Aorta (tissue), 5 donors: ENCODE data around the gene ANK2. TPM values are rescaled to one million over a fixed set of nuclear protein-coding genes. Genes with fewer than 3 reads are reported as not detected.

ENCODE experiments used
- ATAC-seq: fragments of 200-7000 bp; cut with Tn5 transposase; one replicate; pipeline ENCODE4 v1.9.1; 2022; ENCODE audit warnings: moderate library complexity; ENCODE audit not compliant: low FRiP score
- DNase-seq, 2 donors: peaks; one replicate each; pipeline ENCODE4 v3.0.0-alpha.2; 2020
- H3K27ac ChIP-seq, 2 donors: one replicate each; pipeline ENCODE4 v1.5.1; 2013; ENCODE audit warnings: low read length in 2 of 2, mild to moderate bottlenecking in 2 of 2, moderate library complexity in 2 of 2, control low read depth in 1 of 2, inconsistent platforms in 1 of 2, low read depth in 1 of 2
- H3K27me3 ChIP-seq, 2 donors: one replicate each; pipeline ENCODE4 v1.6.1; 2013; ENCODE audit warnings: control low read depth in 1 of 2, low read length in 1 of 2, mild to moderate bottlenecking in 1 of 2, moderate library complexity in 1 of 2; ENCODE audit not compliant: insufficient read depth in 2 of 2, control insufficient read depth in 1 of 2
- H3K36me3 ChIP-seq, 2 donors: one replicate each; pipeline ENCODE4 v1.6.1; 2013; ENCODE audit warnings: control low read depth in 1 of 2, low read length in 1 of 2, mild to moderate bottlenecking in 1 of 2; ENCODE audit not compliant: insufficient read depth in 2 of 2, control insufficient read depth in 1 of 2
- H3K4me1 ChIP-seq, 2 donors: one replicate each; pipeline ENCODE4 v1.6.1; 2013; ENCODE audit warnings: low read length in 2 of 2, control low read depth in 1 of 2, mild to moderate bottlenecking in 1 of 2, moderate library complexity in 1 of 2; ENCODE audit not compliant: insufficient read depth in 2 of 2, control insufficient read depth in 1 of 2
- H3K4me3 ChIP-seq, 2 donors: one replicate each; pipeline ENCODE4 v1.5.1; 2013; ENCODE audit warnings: low read length in 2 of 2, control low read depth in 1 of 2, mild to moderate bottlenecking in 1 of 2
- H3K9me3 ChIP-seq: one replicate; pipeline ENCODE4 v1.6.1; 2013; ENCODE audit warnings: mild to moderate bottlenecking, low read length; ENCODE audit not compliant: control insufficient read depth
- WGBS, 2 donors: extraction: QIAGEN DNeasy Blood & Tissue Kit; methylation state at CpG; one replicate each; pipeline ENCODE4 v1.1.7; 2013; 5-methylcytosine and 5-hydroxymethylcytosine counted together
- intact Hi-C, 2 donors: fragments of 100-400 bp; cut with DNase I; formaldehyde crosslinking; loops; one replicate each; pipeline versions ENCODE4 v1.14.2 to v1.15.0; 2022
- long read RNA-seq, 2 donors: library from polyadenylated mRNA; unstranded; transcript quantifications; one replicate each; pipeline ENCODE4 v2.0.0, GENCODE V29; 2020 to 2021
- polyA plus RNA-seq, 2 donors: library from polyadenylated mRNA; stranded (reverse); fragments of 200-250 nt; gene quantifications; one replicate each; pipeline ENCODE4 v1.2.3, GENCODE V29; 2013
- total RNA-seq, 2 donors: library from RNA; stranded (reverse); fragmentation: NEBNext Ultra II Directional; extraction: Animal tissue kit (Norgen Biotek cat#: 25700); gene quantifications; one replicate each; pipeline ENCODE4 v1.2.1, GENCODE V29; 2021
- donor health status: healthy with polysubstance abuse.
- donor health status: Bipolar disorder and iron deficiency.
- donor health status: DM: no; HTN: no; CAD: no.
- donor health status: DM: no; HTN: no; CAD: no.
- donor health status: DM: yes; HTN: yes; CAD: no.

The ANK2 gene
- total RNA-seq (100 to 1,000 TPM in 1 of 2 donors, 10 to 100 TPM in 1; 64.4 to 117 TPM), polyA plus RNA-seq (1 to 10 TPM; 1.6 to 8.7 TPM)
- long read RNA-seq, donor 1, partial matches to known transcripts: 8 of 24 reads
- long read RNA-seq, donor 1, other reads (novel, unspliced or antisense): 16 of 24 reads
- long read RNA-seq, donor 2, partial matches to known transcripts: 5 of 34 reads
- long read RNA-seq, donor 2, other reads (novel, unspliced or antisense): 29 of 34 reads

DNA sequence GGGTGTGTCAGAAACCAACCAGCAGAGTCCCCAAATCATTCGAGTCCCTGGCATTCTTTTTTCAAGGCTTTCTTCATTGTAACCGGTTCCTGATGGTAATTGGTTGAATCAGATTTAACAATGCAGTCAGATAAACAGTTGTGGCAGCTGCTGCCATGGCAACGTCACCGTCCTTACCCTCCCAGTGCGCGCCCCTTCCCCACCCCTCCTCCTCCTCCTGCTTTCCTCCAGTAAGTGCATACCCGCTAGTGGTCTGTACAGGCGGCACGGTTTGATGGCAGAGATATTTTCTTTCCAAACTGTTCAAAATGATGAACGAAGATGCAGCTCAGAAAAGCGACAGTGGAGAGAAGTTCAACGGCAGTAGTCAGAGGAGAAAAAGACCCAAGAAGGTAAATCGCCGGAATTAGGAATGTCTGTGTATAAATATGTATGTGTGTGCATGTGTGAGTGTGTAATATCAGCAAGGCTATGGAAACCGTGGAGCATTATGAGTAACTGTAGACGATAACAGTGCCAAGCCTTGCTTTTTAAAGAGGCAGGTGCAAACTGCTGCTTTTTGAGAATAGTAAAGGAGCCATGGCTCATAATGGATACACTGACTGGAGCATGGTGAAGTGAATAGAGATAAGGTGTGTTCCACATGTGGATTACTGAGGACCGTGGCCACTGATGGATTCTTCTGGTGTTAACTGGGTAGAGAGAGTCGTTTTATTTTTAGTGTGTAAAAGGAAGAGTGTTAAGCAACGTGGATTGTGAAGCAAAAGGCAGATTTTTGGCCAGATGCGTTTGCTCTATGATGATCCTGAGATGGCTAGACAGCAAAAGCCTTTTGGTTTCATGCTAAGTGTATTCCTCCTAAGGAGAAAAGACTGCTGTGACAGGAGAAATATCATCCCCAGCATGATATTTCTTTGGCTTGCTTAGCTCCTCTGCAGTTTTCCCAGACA is at the start of gene ANK2:
Gene ANK2, plus strand, starts transcription at position 233 of the 950 bp plus-strand sequence. Its CDS starts 76 bp downstream, at position 309.
- Histone ChIP-seq H3K4me3 (no peak within 1 kb of the TSS), H3K27ac (no peak within 1 kb of the TSS), H3K27me3 (no peaks in the 10 kb centered on the region), H3K4me1 (no peaks in the 10 kb centered on the region), H3K36me3 (no peaks in the 10 kb centered on the region), H3K9me3 (no peaks in the 10 kb centered on the region)
- intact Hi-C loops: no loop called here
- 8% methylated on average over 20 of the region's 20 CpGs for WGBS, 2 donors
- ATAC-seq (no peak), DNase-seq (no peak)

DNA sequence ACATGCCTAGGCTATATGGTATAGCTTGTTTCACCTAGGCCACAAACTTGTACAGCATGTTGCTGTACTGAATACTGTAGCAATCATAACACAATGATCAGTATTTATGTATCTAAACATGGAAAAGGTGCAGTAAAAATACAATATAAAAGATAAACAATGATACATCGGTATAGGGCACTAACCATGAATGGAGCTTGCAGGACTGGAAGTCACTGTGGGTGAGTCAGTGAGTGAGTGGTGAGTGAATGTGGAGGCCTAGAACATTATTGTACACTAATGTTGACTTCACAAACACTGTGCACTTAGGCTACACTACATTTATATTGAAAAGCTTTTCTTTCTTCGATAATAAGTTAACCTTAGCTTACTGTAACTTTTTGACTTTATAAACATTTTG is 45.6 kb upstream of the ANK2 start:
- no peak overlapping the region for H3K27ac ChIP-seq
- WGBS, 2 donors: 90 to 91% methylated on average over 2 of the region's 2 CpGs
- no peaks in the 10 kb centered on the region for H3K9me3 ChIP-seq
- H3K36me3 ChIP-seq: no peaks in the 10 kb centered on the region
- H3K4me3 ChIP-seq: no peak overlapping the region
- intact Hi-C loops: no loop called here
- ATAC-seq (no peak), DNase-seq (no peak)
- H3K27me3 ChIP-seq: no peaks in the 10 kb centered on the region
- no peaks in the 10 kb centered on the region for H3K4me1 ChIP-seq

DNA sequence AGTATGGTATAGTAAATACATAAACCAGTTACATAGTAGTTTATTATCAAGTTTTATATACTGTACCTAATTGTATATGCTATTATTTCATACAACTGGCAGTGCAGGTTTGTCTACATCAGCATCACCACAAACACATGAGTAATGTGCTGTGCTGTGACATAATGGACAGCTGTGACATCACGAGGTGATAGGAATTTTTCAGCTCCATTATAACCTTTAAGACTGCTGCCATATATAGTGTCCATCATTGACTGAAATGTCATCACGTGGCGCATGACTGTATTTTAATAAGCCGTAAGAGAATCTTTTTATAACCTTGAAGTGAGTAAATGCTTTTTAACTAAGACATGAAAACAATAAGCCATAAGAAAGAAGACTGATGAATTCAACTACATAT is 44.8 kb upstream of the ANK2 start:
- Histone ChIP-seq H3K4me3 (no peak overlapping the region), H3K36me3 (no peaks in the 10 kb centered on the region), H3K27me3 (no peaks in the 10 kb centered on the region), H3K4me1 (no peaks in the 10 kb centered on the region), H3K9me3 (no peaks in the 10 kb centered on the region), H3K27ac (no peak overlapping the region)
- DNase-seq (no peak), ATAC-seq (no peak)
- intact Hi-C loops: no loop called here
- 82 to 85% methylated on average over 4 of the region's 4 CpGs for WGBS, 2 donors

DNA sequence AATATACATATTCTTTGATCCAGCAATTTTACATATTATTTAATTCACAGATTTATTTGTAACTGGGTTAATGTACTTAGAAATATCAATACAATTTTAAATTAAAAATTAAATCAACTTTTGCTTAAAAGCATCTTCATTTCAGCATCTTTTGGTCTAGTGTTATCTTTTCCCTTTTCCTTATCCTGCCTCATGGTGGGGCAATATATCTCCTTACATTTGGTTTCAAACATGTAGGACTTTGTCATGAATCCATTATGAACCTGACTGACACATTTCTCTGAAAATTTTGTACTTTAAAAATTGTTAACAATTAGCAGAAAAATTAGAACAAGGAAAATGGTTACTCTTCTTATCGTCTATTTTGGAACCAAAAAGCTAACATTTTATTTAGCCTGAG is 42.8 kb upstream of the ANK2 start:
- H3K4me3 ChIP-seq: no peak overlapping the region
- DNase-seq (no peak), ATAC-seq (no peak)
- H3K36me3 ChIP-seq: no peaks in the 10 kb centered on the region
- H3K27ac ChIP-seq: no peak overlapping the region
- intact Hi-C loops: no loop called here
- H3K9me3 ChIP-seq: no peaks in the 10 kb centered on the region
- no peaks in the 10 kb centered on the region for H3K27me3 ChIP-seq
- H3K4me1 ChIP-seq: no peaks in the 10 kb centered on the region
- WGBS, 2 donors: 35 to 56% methylated on average over 1 of the region's 1 CpG

DNA sequence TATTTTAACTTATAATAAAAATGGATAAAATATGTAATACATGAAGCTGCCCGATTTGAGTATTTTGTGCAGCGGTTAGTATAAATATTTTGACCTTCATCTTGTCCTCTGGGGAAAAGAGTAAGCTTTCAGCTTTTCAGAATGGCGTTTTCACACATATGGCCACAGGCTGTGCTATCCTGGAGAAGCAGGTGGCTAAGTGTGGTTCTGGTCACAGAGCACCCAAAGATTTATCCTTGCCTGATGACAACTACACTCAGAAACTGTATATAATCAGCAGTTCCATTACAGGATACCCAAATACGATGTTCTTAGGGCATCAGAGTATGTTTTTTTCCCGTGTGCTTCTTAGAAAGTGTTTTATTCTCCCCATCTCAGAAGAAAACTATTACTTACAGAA is 42.3 kb upstream of the ANK2 start:
- no peaks in the 10 kb centered on the region for H3K9me3 ChIP-seq
- H3K27ac ChIP-seq: no peak overlapping the region
- WGBS, 2 donors: 43 to 60% methylated on average over 5 of the region's 5 CpGs
- H3K4me3 ChIP-seq: no peak overlapping the region
- no peaks in the 10 kb centered on the region for H3K4me1 ChIP-seq
- intact Hi-C loops: no loop called here
- H3K36me3 ChIP-seq: no peaks in the 10 kb centered on the region
- no peaks in the 10 kb centered on the region for H3K27me3 ChIP-seq
- DNase-seq (no peak), ATAC-seq (no peak)

DNA sequence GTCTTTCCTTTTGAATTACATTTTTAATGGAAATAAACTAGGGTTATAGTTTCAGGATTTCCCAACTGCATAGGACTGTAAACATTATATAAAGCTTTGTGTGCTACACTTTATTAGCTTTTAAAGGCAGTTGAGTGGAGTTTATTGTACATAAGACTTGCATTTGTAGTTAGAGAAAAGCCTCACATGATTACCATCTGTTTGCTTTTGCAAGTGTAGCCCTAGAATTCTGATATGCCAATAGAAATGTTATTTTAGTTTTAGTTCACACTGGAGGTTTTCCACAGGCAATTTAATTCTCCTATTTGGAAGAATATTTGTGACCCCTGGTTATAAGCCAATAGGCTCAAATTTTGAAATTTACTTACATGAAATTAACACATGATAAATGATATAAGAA is 41.3 kb upstream of the ANK2 start:
- Histone ChIP-seq H3K4me3 (no peak overlapping the region), H3K27ac (no peak overlapping the region), H3K36me3 (no peaks in the 10 kb centered on the region), H3K9me3 (no peaks in the 10 kb centered on the region), H3K4me1 (no peaks in the 10 kb centered on the region), H3K27me3 (no peaks in the 10 kb centered on the region)
- ATAC-seq (no peak), DNase-seq (no peak)
- intact Hi-C loops: no loop called here

DNA sequence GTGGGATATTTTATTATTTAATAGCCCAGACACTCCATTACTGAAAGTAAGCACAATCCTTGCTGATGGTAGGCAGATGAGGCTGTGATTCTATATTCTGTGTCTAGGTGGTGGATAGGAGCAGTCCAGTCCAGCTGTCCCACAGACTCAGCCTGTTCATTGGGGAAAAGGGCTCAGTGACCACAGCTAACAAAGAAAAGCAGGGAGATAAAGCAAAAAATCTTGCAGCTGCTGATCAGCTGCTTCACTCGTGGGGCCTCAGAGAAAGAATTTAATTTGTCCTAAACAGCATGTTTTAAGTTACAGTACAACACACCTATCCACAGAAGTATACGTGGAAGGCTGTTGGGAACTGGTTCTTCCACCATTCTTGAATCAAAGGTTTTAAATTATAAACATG is 40.7 kb upstream of the ANK2 start:
- Histone ChIP-seq H3K4me3 (no peak overlapping the region), H3K27ac (no peak overlapping the region), H3K27me3 (no peaks in the 10 kb centered on the region), H3K4me1 (no peaks in the 10 kb centered on the region), H3K9me3 (no peaks in the 10 kb centered on the region), H3K36me3 (no peaks in the 10 kb centered on the region)
- ATAC-seq (no peak), DNase-seq (no peak)
- 51 to 57% methylated on average over 2 of the region's 2 CpGs for WGBS, 2 donors
- intact Hi-C loops: no loop called here

DNA sequence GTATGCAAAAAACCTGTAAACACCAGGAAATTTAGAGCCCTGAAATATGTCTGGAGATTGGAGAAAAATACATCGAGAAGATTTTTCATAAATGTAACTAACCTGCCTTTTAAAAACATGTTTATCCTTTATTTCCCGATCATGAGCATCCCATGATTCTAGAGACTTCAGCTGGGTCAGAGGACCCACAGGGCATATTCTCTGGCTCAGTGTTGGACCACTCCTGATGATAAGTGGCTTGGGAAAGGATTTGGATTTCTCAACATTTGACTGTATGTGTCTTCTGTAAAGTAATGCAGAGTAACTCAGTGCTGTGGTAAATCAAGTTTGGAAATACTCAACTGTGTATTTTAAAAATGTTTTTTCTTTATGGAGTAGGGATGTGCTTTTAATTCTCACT is 40.0 kb upstream of the ANK2 start:
- no peaks in the 10 kb centered on the region for H3K27me3 ChIP-seq
- no peaks in the 10 kb centered on the region for H3K9me3 ChIP-seq
- H3K4me1 ChIP-seq: no peaks in the 10 kb centered on the region
- 88 to 90% methylated on average over 2 of the region's 2 CpGs for WGBS, 2 donors
- no peak for DNase-seq
- no peak overlapping the region for H3K4me3 ChIP-seq
- H3K36me3 ChIP-seq: no peaks in the 10 kb centered on the region
- no peak overlapping the region for H3K27ac ChIP-seq
- intact Hi-C loops: no loop called here
- no peak for ATAC-seq
